SK-N-DZ (cell line): ENCODE results near the gene CAMKK2.

Experiments used
- DNase-seq: peaks from one replicate; pipeline ENCODE4 v3.0.0-alpha.2; 2015; ENCODE audit warnings: low spot score

CAMKK2 gene

DNA sequence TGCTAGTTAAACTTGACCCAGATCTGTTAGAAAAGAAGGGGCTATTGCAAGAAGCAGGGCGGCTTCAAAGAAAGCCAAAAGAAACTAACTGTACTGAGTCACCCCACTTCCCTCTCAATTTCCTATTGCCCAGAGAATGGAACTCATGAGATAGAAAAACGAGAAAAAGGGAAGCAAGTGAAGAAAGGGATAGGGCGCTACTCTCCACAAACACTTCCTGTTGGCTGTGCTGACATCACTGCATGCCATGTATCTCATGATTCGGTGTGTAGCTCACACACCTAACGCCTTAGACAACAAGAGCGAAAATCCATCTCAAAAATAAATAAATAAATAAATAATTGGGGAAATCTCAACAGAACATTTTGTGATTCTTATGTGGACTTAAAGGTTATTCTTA is 99.6 kb downstream of the CAMKK2 start:
- DNase-seq = no peak

DNA sequence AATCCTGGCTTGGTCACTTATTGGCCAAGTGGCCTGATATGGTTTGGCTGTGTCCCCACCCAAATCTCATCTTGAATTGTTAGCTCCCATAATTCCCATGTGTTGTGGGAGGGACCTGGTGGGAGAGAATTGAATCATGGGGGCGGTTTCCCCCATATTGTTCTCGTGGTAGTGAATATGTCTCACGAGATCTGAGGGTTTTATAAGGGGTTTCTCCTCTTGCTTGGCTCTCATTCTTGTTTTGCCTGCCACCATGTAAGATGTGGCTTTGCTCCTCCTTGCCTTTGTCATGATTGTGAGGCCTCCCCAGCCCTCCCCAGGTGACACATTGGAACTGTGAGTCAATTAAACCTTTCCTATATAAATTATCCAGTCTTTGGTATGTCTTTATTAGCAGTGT is 105.4 kb downstream of the CAMKK2 start:
- no peak for DNase-seq

DNA sequence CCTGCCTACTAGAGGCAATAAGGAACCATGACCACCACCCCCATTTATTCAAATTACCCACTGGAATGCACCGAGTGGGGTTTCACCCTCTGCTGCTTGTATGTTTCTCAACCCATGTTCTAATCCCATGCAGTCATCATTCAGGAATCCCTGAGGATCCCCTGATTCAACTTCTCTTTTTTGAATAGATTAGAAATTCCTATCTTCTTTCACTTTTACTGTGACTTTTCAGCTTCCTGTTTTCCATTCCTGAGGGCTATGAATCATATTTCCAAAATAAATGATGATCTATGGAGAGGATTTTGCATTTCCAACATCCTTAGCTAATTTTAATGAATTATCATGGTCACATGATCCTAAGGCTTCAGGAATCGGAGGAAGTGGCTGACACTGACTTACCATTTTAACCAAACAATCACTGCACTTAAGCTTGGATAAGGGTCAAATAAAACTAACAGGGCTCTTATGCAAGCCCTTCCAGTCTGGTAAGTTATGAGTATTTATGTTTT is 105.9 kb downstream of the CAMKK2 start:
- no peak for DNase-seq

DNA sequence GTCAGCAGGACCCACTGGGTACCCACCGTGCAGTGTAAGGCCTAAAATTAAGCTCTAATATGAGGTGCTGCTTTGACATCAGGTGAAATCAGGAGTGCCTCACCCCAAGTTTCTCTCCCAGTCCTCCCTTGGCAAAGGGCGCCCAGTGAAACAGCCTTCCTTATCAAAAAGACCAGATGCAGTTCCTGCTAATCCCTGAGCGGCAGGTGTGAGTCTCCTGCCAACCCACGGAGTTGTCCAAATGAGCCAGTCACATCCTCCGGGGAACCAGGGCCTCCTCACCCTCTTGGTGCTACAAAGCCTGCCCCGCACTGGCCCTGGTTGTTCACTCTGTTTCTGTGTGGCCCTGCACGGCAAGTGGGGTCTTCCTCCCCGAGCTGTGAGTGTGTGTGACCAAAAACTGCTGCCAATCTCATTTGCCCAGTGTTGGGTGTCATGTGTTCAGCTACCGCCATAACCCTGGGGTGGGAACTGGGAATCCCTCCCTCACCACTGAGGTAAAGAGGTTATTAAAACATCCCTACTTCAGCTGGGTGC is 106.8 kb downstream of the CAMKK2 start:
- DNase-seq = no peak

DNA sequence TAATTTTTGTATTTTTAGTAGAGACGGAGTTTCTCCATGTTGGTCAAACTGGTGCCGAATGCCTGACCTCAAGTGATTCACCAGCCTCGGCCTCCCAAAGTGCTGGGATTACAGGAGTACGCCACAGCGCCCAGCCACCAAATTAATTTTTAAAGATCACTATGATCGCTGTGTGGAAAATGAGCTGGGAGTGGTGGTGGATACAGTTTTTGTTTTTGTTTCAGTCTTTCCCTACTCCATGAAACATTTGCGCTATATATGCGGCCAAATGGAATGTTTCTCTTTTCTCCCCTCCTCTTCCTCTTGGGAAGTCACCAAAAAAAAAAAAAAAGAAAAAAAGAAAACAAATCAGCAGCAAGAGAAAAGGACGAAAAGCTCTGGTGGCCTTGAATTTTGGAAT is 107.4 kb downstream of the CAMKK2 start:
- DNase-seq = no peak

DNA sequence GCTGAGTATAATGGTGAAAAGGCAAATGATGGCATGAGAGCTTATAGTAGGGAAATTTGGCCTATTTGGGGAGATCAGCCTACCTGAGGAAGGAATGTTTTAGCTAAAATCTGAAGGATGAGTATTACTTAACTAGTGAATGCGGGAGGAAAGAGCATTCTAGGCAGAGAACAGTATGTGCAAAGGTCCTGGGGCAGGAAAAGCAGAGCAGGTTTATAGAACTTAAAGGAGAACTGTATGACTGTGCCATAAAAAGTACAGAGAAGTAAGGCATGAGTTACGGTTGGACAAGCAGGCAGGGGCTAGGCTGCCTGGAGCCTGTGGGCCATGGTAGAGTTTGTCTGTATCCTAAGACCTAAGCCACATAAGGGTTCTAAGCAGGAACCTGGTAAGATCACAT is 108.3 kb downstream of the CAMKK2 start:
- no peak for DNase-seq
